LNCAP (cell line): ENCODE measurements around the gene ABCD4.

ENCODE experiments used
- TF ChIP-seq, protein P1 (sequence below): fragments of 450-650 bp; IDR thresholded peaks from 2 replicates; pipeline ENCODE4 v1.5.1; 2017; ENCODE audit warnings: mild to moderate bottlenecking

ABCD4 gene

DNA sequence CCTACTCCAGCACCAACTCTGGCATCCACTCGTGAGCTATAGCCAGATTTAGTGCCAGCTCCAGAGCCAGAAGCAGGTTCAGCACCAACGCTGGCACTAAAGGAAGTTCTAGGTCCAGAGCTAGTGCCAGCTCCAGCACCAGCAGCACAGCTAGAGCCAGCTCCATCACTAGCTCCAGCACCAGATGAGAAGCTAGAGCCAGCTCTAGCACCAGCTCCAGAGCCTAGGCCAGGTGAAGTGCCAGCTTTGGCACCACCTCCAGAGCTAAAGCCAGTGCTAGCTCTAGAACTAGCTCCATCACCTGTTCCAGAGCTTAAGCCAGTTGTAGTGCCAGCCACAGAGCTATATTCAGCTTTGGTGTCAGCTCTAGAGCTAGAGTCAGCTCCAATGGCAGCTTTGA, 24.7 kb downstream of the ABCD4 start:
- TF ChIP-seq, protein P1, sequence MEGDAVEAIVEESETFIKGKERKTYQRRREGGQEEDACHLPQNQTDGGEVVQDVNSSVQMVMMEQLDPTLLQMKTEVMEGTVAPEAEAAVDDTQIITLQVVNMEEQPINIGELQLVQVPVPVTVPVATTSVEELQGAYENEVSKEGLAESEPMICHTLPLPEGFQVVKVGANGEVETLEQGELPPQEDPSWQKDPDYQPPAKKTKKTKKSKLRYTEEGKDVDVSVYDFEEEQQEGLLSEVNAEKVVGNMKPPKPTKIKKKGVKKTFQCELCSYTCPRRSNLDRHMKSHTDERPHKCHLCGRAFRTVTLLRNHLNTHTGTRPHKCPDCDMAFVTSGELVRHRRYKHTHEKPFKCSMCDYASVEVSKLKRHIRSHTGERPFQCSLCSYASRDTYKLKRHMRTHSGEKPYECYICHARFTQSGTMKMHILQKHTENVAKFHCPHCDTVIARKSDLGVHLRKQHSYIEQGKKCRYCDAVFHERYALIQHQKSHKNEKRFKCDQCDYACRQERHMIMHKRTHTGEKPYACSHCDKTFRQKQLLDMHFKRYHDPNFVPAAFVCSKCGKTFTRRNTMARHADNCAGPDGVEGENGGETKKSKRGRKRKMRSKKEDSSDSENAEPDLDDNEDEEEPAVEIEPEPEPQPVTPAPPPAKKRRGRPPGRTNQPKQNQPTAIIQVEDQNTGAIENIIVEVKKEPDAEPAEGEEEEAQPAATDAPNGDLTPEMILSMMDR: no peak

DNA sequence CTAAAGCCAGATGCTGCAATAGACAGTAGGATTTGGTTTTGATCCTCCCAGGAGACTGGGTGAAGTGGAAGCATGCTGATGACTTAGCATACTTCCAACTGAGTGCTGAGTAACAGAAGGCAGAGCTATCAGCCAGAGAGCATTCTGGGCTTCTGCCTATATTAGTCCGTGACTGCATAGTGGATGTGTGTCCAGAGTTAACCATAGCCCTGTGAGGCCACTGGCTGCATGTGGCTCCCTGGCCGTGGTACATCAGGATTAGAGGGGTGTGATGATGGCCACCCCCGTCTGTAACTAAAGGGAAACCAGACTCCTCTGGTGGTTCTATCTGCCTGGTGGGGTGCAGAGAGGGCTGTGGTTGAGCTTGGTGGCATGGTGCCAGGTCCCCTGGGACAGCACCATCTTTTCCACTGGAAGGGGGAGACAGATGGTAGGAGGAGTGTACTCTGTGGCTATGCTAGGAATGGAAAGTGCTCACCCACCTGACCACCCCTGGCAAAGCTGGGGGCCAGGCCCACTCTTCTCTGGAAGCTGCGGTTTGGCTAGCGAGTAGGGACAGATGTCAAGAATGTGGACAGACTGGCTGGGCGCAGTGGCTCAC, 27.4 kb downstream of the ABCD4 start:
- TF ChIP-seq, protein P1: no peak

DNA sequence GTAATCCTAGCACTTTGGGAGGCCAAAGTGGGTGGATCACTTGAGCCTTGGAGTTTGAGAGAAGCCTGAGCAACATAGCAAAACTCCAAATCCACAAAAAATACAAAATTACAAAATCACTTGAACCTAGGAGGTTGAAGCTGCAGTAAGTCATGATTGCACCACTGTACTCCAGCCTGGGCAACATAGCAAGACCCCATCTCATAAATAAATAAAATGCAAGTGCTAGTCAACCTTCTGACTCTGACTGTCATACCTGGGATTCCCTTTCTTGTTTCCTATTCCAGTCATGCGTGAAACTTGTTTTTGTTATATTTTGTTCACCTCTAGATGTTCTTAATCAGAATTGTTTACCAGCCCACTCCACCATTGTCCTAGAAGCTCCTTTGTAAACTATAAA, 31.4 kb downstream of the ABCD4 start:
- TF ChIP-seq, protein P1: no peak

DNA sequence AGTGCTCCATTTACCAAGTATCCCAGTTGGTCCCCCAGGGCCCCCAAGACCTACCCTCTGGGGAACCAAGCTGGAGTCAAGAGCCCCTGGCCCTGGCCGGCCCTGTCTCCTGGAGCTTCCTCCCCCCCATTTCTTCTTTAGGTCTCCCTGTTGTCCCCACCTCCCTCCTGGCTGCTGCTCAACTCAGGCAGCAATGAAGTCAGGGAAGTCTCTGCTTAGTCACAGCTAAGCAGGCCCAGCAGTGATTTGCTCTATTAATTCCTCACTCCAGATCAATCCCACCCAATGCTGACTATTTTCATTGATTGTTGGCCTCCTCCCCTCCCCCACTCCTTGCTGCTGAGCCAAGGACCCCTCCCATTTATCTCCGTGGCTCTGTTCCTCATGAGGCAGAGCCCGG, 35.1 kb downstream of the ABCD4 start:
- TF ChIP-seq, protein P1: no peak

DNA sequence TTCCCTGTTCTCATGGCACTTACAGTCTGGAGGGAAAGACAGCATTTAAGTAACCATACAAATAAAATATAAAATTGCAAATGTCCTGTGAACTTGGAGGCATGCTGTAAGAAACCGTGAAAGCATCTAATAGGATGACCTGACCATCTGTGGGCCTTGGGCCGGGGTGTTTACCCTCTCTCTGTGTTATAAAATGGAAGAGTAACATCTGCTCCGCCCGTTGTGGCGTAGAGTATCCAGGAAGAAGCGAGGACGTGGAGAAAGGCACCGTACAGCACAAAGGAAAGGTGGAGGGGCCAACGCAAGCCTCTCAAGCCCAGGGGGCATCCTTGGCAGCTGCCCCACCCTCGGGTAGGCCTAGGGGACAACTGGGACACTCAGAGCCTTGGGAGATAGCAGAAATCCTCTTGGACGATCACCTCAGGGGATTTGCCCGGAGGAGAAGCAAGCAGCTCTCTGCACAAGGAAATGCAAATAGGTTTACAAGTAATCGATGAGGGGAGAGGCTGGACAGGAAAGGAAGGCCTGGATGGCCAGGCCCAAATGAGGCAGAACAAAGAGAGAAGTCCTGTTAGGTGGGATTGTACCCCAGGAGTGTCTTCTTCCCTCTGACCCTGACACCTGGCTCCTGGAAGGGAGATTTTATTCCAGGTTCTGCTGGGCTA, 37.3 kb downstream of the ABCD4 start:
- TF ChIP-seq, protein P1: no peak

DNA sequence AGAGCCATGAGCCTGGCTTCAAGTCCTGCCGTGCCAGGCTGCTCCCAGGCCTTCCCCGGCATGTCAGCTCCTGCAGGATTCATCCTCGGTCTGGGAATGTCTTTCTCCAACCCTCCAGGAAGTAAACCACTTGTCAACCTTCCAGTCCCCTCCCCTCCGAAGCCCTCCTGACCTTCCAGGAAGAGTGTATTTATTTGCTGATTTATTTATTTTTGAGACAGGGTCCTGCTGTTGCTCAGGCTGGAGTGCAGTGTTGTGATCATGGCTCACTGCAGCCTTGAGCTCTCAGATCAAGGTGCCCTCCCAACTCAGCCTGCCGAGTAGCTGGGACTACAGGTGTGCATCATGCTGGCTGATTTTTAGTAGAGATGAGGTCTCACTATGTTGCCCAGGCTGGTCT, 38.8 kb downstream of the ABCD4 start:
- TF ChIP-seq, protein P1: no peak

DNA sequence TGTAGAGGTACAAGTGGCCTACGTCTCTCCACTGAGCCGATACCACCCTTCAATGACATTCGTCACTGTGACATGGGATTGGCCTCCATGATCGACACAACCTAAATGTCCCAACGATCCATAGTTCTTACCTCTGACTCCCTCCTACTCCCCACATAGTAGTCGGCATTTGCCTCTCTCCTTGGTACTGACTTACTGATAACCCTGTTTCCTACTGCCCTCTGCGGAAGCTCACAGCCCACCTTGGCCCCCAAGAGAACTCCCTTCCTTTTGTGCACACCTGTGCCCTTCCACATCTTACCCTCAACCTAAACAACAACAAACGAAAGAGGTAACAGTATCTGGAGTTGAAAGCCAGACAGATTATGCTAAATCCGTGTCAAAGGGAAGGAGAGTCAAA, 39.6 kb downstream of the ABCD4 start:
- TF ChIP-seq, protein P1: no peak

DNA sequence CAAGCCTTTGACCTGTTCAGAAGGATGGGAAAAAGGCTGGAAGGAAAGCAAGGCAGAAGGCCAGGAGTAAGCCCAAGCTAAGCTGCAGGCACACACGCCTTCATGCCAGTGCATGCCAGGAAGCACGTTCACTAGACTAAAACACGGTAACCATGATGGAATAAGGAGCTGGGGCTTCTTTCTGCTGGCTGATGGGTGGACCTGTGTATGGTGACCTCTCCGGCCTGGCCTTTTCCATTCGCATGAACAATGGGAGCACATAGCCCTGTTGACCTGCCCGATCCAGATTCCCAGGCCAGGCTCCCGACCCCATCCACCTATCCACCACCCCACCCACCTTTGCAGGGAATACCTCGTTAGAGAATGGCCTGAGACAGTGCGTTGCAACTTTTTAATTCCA, 40.7 kb downstream of the ABCD4 start:
- TF ChIP-seq, protein P1: no peak
